ENCODE results near the gene PHOX2B. TPM values are rescaled to one million over a fixed set of nuclear protein-coding genes. Genes with fewer than 3 reads are reported as not detected.

PHOX2B gene
- total RNA-seq, 1 experiment from 2014 or later, result not detected

- no peaks in the 10 kb centered on the region for H4K20me1 ChIP-seq (ENCODE audit: insufficient read depth)
- ChIA-PET RAD21 (ENCODE audit: low non-redundant PET in 1 of 2, low total read pairs in 2 of 2, uncharacterized antibody in 2 of 2, unreplicated experiment in 2 of 2) (no interaction called here), CTCF (no interaction called here), POLR2A (no interaction called here)
- H3K4me3 ChIP-seq (replicated peaks in 1 of 2; ENCODE audit: low read depth in 1 of 2, low read length in 2 of 2), result no peak overlapping the region
- H3K36me3 ChIP-seq (ENCODE audit: control insufficient read depth in 1 of 2, insufficient read depth in 2 of 2, low read length in 2 of 2), result no peaks in the 10 kb centered on the region
- H3K9me2 ChIP-seq (ENCODE audit: insufficient read depth), result no peaks in the 10 kb centered on the region
- H3K9me3 ChIP-seq (ENCODE audit: control insufficient read depth in 1 of 2, insufficient read depth in 1 of 2, low read depth in 1 of 2, low read length in 2 of 2), result no peaks in the 10 kb centered on the region
- no peak for DNase-seq (ENCODE audit: low read depth, low spot score)
- no peaks in the 10 kb centered on the region for H3K4me1 ChIP-seq (ENCODE audit: control insufficient read depth in 1 of 2, insufficient read depth in 2 of 2, low read length in 2 of 2)
- intact Hi-C loops (cut with micrococcal nuclease), result no loop called here
- no TSS peak for BruUV-seq (replicated peaks)
- ATAC-seq, result no peak
- H3K27ac ChIP-seq (ENCODE audit: low read depth, low read length), result no peak overlapping the region
- no peak overlapping the region for H3K4me2 ChIP-seq (ENCODE audit: low read length)
- H2AFZ ChIP-seq (ENCODE audit: low read depth, low read length, poor library complexity, severe bottlenecking), result no peak overlapping the region
- TF ChIP-seq MAX (IDR thresholded peaks at IDR 0.05), result no peak
- no peak for TF ChIP-seq SIN3A (IDR thresholded peaks at IDR 0.05; ENCODE audit: low read depth)
- TF ChIP-seq YY1 (IDR thresholded peaks at IDR 0.05; ENCODE audit: extremely low read depth, insufficient replicate concordance, low read depth, low read length), result no peak
- TF ChIP-seq SRF (IDR thresholded peaks at IDR 0.05; ENCODE audit: low read depth), result no peak
- no peak for TF ChIP-seq CBX3 (IDR thresholded peaks at IDR 0.05; ENCODE audit: low read depth)
- no peak for TF ChIP-seq REST (IDR thresholded peaks at IDR 0.05; ENCODE audit: low read depth)
- TF ChIP-seq RAD21 (IDR thresholded peaks at IDR 0.05; ENCODE audit: low read depth), result no peak
- peaks cover 66% of the 10 kb centered on the region for H3K27me3 ChIP-seq (ENCODE audit: insufficient read depth, low read length)
- no peak overlapping the region for H3K9ac ChIP-seq (ENCODE audit: low read length)
- no peaks in the 10 kb centered on the region for H3K79me2 ChIP-seq (ENCODE audit: insufficient read depth, low read length)
Observed at GRCh38 chr4:41796545-41797210, 48.2 kb upstream of the PHOX2B start.

Data from HCT116 (cell line).